Measurements from ENCODE around the gene CCT6B. TPM values are rescaled to one million over a fixed set of nuclear protein-coding genes. Genes with fewer than 3 reads are reported as not detected.

CCT6B gene
- total RNA-seq, 1 donor from 2014 or later = 1.5 TPM

DNA sequence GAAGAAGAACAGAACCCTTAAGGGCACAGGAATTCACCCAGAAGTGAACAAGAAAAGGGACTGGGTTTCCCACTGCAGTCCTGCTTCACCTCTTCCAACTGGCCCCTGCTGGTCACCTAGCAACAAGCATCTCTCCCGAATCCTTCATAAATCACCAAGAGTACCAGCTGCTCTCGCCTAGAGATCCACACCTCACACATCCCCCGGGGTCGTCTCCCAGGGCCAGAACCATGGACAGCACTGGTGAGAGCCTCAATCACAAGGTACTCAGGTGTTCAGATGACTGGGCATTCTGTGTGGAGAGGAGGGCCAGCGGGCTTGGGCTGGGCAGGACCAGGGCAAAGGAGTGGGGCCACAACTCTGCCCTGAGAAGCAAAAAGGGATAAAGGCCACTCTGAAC is 65.9 kb downstream of the CCT6B start:
- intact Hi-C loops (cut with DNase I) = no loop called here
- H3K27me3 ChIP-seq (ENCODE audit: low read depth) = peaks cover 19% of the 10 kb centered on the region

DNA sequence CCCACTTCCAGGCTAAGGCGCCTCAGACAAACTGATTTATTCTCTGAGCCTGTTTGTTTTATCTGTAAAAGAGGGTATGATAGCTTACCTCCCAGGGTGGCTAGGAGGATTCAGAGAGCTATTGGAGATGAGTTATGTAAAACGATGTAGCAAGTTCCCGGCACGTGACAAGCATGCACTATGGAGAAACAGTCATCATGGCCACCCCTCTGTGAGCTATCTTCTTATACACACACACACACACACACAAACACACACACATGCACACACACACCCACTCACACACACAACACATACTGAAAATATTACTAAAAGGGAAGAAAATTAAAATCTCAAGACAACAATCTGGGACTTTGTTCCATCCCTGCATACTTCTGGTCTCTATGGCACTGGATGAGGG is 66.3 kb downstream of the CCT6B start:
- peaks cover 19% of the 10 kb centered on the region for H3K27me3 ChIP-seq (ENCODE audit: low read depth)

More for the DNA sequence above, 65.9 kb downstream of the CCT6B start:
- Histone ChIP-seq H3K27ac (no peak overlapping the region), H3K4me3 (no peak overlapping the region), H3K4me1 (no peaks in the 10 kb centered on the region), H3K36me3 (no peaks in the 10 kb centered on the region), H3K9me3 (no peaks in the 10 kb centered on the region)
- TF ChIP-seq, protein P1, sequence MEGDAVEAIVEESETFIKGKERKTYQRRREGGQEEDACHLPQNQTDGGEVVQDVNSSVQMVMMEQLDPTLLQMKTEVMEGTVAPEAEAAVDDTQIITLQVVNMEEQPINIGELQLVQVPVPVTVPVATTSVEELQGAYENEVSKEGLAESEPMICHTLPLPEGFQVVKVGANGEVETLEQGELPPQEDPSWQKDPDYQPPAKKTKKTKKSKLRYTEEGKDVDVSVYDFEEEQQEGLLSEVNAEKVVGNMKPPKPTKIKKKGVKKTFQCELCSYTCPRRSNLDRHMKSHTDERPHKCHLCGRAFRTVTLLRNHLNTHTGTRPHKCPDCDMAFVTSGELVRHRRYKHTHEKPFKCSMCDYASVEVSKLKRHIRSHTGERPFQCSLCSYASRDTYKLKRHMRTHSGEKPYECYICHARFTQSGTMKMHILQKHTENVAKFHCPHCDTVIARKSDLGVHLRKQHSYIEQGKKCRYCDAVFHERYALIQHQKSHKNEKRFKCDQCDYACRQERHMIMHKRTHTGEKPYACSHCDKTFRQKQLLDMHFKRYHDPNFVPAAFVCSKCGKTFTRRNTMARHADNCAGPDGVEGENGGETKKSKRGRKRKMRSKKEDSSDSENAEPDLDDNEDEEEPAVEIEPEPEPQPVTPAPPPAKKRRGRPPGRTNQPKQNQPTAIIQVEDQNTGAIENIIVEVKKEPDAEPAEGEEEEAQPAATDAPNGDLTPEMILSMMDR (IDR thresholded peaks at IDR 0.05) = no peak
- DNase-seq (no peak), ATAC-seq (no peak)

DNA sequence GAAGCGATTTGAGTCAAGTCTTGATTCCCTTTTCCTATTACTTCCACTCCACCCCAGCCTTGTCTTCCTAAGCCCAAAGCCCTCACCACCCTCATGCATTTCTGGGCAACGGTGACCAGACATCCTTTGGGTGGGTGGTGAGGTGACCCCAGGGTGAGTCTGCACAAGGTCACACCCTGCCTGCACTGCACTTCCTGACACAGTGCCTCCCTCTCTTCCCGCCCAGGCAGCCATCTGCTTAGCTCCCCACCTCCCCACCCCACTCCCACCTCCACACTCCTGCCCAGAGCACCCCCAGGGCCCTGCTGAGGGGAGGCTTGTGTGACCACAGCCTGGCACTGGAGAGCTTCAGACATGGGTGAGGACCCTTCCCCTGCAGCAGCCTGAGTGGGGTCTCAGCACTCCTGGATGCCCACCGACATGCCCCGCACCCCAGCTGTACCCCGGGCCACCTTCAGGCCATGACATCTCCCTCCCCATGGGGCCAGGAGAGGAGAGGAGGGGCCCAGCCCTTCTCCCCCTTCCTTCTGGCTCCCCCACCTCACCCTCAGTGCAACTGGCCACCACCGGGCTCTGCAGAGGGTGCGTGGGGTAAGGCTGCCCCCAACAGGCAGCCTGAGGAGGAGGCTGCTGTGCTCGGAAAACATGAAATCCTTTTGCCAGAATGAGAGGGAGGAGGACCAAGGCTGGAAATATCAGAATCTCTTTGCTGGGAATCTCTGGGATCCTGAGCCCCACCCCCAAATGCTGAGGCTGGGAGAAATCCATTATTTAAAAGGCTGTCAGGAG is 68.6 kb downstream of the CCT6B start:
- TF ChIP-seq, protein P1 (IDR thresholded peaks at IDR 0.05) = no peak
- H3K4me1 ChIP-seq = no peaks in the 10 kb centered on the region
- no peak for ATAC-seq
- no peak overlapping the region for H3K27ac ChIP-seq
- no peaks in the 10 kb centered on the region for H3K9me3 ChIP-seq
- no peak for DNase-seq
- no peak overlapping the region for H3K4me3 ChIP-seq
- peaks cover 20% of the 10 kb centered on the region for H3K27me3 ChIP-seq (ENCODE audit: low read depth)
- H3K36me3 ChIP-seq = no peaks in the 10 kb centered on the region
- intact Hi-C loops (cut with DNase I) = no loop called here

More for the DNA sequence above, 66.3 kb downstream of the CCT6B start:
- TF ChIP-seq, protein P1 (IDR thresholded peaks at IDR 0.05) = no peak
- H3K4me3 ChIP-seq = no peak overlapping the region
- DNase-seq = no peak
- no peaks in the 10 kb centered on the region for H3K4me1 ChIP-seq
- H3K9me3 ChIP-seq = no peaks in the 10 kb centered on the region
- no peak for ATAC-seq
- intact Hi-C loops (cut with DNase I) = no loop called here
- no peaks in the 10 kb centered on the region for H3K36me3 ChIP-seq
- H3K27ac ChIP-seq = no peak overlapping the region

DNA sequence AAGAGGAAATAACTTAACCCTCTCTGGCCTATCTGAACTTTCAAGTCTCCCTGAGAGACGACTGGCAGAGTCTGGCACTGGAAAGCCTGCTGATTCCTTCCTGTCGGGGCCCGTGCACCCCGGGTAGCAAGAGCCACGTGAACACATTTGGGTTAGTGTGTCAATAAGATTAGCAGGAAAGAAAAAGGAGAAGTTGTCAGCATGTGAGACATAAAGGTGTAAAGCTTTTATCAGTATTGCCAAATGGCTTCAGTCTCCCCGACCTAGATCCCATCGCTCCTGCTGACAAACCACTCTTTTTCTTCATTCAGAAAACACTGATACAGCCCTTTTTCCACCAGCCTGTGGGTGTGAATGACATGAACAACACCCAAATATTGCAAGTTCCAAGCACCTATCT is 74.4 kb downstream of the CCT6B start:
- TF ChIP-seq, protein P1 (IDR thresholded peaks at IDR 0.05) = no peak
- Histone ChIP-seq H3K27me3 (ENCODE audit: low read depth) (peaks cover 14% of the 10 kb centered on the region), H3K27ac (no peak overlapping the region), H3K9me3 (no peaks in the 10 kb centered on the region), H3K4me1 (no peaks in the 10 kb centered on the region), H3K36me3 (no peaks in the 10 kb centered on the region), H3K4me3 (no peak overlapping the region)
- intact Hi-C loops (cut with DNase I) = no loop called here
- DNase-seq (no peak), ATAC-seq (no peak)

DNA sequence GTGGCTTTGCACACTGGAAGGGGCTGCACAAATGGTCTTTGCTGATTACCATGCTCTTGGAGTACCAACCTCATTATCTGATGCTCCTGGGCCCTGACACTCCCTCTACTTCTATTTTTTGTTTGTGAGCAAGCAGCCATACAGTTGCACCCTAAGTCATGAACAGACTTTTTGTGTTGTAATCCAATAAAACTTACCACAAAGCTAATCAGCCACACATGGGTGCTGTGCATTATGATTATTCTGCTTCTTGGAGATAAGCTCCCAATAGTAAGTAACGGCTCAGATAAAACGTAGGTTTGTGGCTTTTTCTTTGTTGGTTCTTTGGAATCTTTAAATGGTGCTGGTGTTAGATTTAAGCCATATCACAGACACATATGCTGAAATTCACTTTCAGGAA is 76.2 kb downstream of the CCT6B start:
- no peaks in the 10 kb centered on the region for H3K9me3 ChIP-seq
- intact Hi-C loops (cut with DNase I) = no loop called here

More for the DNA sequence above, 76.2 kb downstream of the CCT6B start:
- no peak for ATAC-seq
- Histone ChIP-seq H3K4me1 (no peaks in the 10 kb centered on the region), H3K4me3 (no peak overlapping the region), H3K27ac (no peak overlapping the region), H3K36me3 (no peaks in the 10 kb centered on the region), H3K27me3 (ENCODE audit: low read depth) (peaks cover 14% of the 10 kb centered on the region)
- DNase-seq = no peak
- TF ChIP-seq, protein P1 (IDR thresholded peaks at IDR 0.05) = no peak

Measured in lower lobe of right lung (tissue), 2 donors.